H1 (cell line): ENCODE measurements around the gene PHF3. TPM values are rescaled to one million over a fixed set of nuclear protein-coding genes. Genes with fewer than 3 reads are reported as not detected.

ENCODE experiments used
- CTCF ChIA-PET: fragments of 300-600 bp; sonication (Branson Sonifier 250); formaldehyde crosslinking; loops from one replicate; lab custom pipeline; 2021; ENCODE audit not compliant: partially characterized antibody; lab: Charles Lee
- POLR2A ChIA-PET: fragments of 300-600 bp; sonication (Branson Sonifier 250); formaldehyde crosslinking; loops from one replicate; lab custom pipeline; 2021; ENCODE audit warnings: inconsistent platforms; ENCODE audit not compliant: partially characterized antibody; lab: Charles Lee
- DNase-seq, 2 experiments: peaks; one replicate each; pipeline versions ENCODE4 v3.0.0 to v3.0.0-alpha.2; 2010 to 2022; ENCODE audit warnings: low spot score in 2 of 2, low read depth in 1 of 2, mixed read lengths in 1 of 2
- FAIRE-seq: peaks from 2 replicates; lab custom pipeline; 2011; peaks lifted over from hg19 to GRCh38; lab: Jason Lieb, UNC
- H2AFZ ChIP-seq: 2 replicates; pipeline ENCODE4 v1.8.1; 2012; ENCODE audit warnings: low read length, inconsistent platforms
- H2AK5ac ChIP-seq: 2 replicates; pipeline ENCODE4 v1.6.1; 2013; ENCODE audit warnings: low read depth, low read length
- H2BK120ac ChIP-seq: replicated peaks from 2 replicates; pipeline ENCODE3; 2013; ENCODE audit warnings: low read depth, low read length, inconsistent platforms
- H2BK12ac ChIP-seq: 2 replicates; pipeline ENCODE4 v1.6.1; 2013; ENCODE audit warnings: low read depth, low read length
- H2BK15ac ChIP-seq: 2 replicates; pipeline ENCODE4 v1.6.1; 2013; ENCODE audit warnings: low read length
- H2BK20ac ChIP-seq: 2 replicates; pipeline ENCODE4 v1.6.1; 2013; ENCODE audit warnings: low read length
- H2BK5ac ChIP-seq: 2 replicates; pipeline ENCODE4 v1.6.1; 2013; ENCODE audit warnings: low read depth, low read length
- H3K14ac ChIP-seq: 2 replicates; pipeline ENCODE4 v1.6.1; 2013; ENCODE audit warnings: inconsistent platforms; ENCODE audit not compliant: insufficient read length
- H3K18ac ChIP-seq: 2 replicates; pipeline ENCODE4 v1.6.1; 2013; ENCODE audit warnings: low read length; ENCODE audit errors: extremely low read depth
- H3K23ac ChIP-seq: 2 replicates; pipeline ENCODE4 v1.6.1; 2013; ENCODE audit warnings: inconsistent platforms; ENCODE audit not compliant: insufficient read length
- H3K23me2 ChIP-seq: 2 replicates; pipeline ENCODE4 v1.6.1; 2013; ENCODE audit warnings: low read depth, low read length
- H3K27ac ChIP-seq: 2 replicates; pipeline ENCODE4 v1.6.1; 2011; ENCODE audit warnings: low read depth, low read length, inconsistent platforms
- H3K27me3 ChIP-seq, 4 experiments: replicated peaks in 1 of 4; 1 replicate in 1 of 4; 2 replicates in 3 of 4; pipeline versions ENCODE4 v1.6.1 to v1.8.1; 2011 to 2013; ENCODE audit warnings: low read length in 3 of 4, mild to moderate bottlenecking in 3 of 4, inconsistent platforms in 2 of 4, mixed read lengths in 2 of 4, moderate library complexity in 1 of 4; ENCODE audit not compliant: control insufficient read depth in 3 of 4, insufficient read depth in 3 of 4; ENCODE audit errors: extremely low read depth in 1 of 4
- H3K36me3 ChIP-seq, 4 experiments: 2 replicates each; pipeline versions ENCODE4 v1.6.1 to v1.8.1; 2011 to 2013; ENCODE audit warnings: mild to moderate bottlenecking in 4 of 4, low read length in 3 of 4, moderate library complexity in 2 of 4, control low read depth in 1 of 4, inconsistent platforms in 1 of 4; ENCODE audit not compliant: insufficient read depth in 4 of 4, control insufficient read depth in 2 of 4
- H3K4ac ChIP-seq: replicated peaks from 2 replicates; pipeline ENCODE3; 2013; ENCODE audit warnings: low read length, low read depth, mixed read lengths, inconsistent platforms; ENCODE audit not compliant: insufficient read length
- H3K4me1 ChIP-seq, 4 experiments: replicated peaks in 1 of 4; 1 replicate in 1 of 4; 2 replicates in 3 of 4; pipeline versions ENCODE4 v1.6.1 to v1.8.1; 2011 to 2013; ENCODE audit warnings: low read length in 3 of 4, inconsistent platforms in 2 of 4, mixed read lengths in 1 of 4; ENCODE audit not compliant: insufficient read depth in 4 of 4, control insufficient read depth in 3 of 4
- H3K4me2 ChIP-seq, 2 experiments: 2 replicates each; pipeline versions ENCODE4 v1.6.1 to v1.8.1; 2011 to 2013; ENCODE audit warnings: low read depth in 2 of 2, low read length in 2 of 2, control low read depth in 1 of 2, inconsistent platforms in 1 of 2, mild to moderate bottlenecking in 1 of 2; ENCODE audit not compliant: insufficient read depth in 1 of 2
- H3K4me3 ChIP-seq, 4 experiments: fragments of 200-600, 300-600 bp in 1 of 4; sonication (generic), shearing (Covaris generic), sonication (Bioruptor Twin) in 1 of 4; 2 replicates each; pipeline versions ENCODE4 v1.5.1 to v1.8.1; 2011 to 2016; ENCODE audit warnings: low read length in 4 of 4, low read depth in 3 of 4, control low read depth in 2 of 4, inconsistent platforms in 2 of 4, mild to moderate bottlenecking in 2 of 4, mixed read lengths in 1 of 4, moderate library complexity in 1 of 4; ENCODE audit not compliant: insufficient read depth in 2 of 4; ENCODE audit errors: extremely low read depth in 1 of 4
- H3K56ac ChIP-seq: replicated peaks from 2 replicates; pipeline ENCODE3; 2013; ENCODE audit warnings: low read depth, mild to moderate bottlenecking, mixed read lengths, low read length, inconsistent platforms; ENCODE audit not compliant: insufficient read length
- H3K79me1 ChIP-seq: 2 replicates; pipeline ENCODE4 v1.6.1; 2013; ENCODE audit warnings: low read depth, low read length, control low read depth
- H3K79me2 ChIP-seq, 2 experiments: 2 replicates each; pipeline versions ENCODE4 v1.6.1 to v1.8.1; 2012 to 2013; ENCODE audit warnings: low read length in 2 of 2, mild to moderate bottlenecking in 2 of 2, inconsistent platforms in 1 of 2; ENCODE audit not compliant: insufficient read depth in 2 of 2, control insufficient read depth in 1 of 2
- H3K9ac ChIP-seq, 4 experiments: replicated peaks in 1 of 4; 1 replicate in 1 of 4; 2 replicates in 3 of 4; pipeline versions ENCODE4 v1.6.1 to v1.8.1; 2011 to 2013; ENCODE audit warnings: low read depth in 3 of 4, low read length in 3 of 4, control low read depth in 2 of 4, mild to moderate bottlenecking in 2 of 4, moderate library complexity in 2 of 4, inconsistent platforms in 1 of 4; ENCODE audit errors: extremely low read depth in 1 of 4
- H3K9me3 ChIP-seq, 2 experiments: 2 replicates each; pipeline versions ENCODE4 v1.6.1 to v1.8.1; 2012 to 2013; ENCODE audit warnings: mild to moderate bottlenecking in 2 of 2, moderate library complexity in 2 of 2, control low read depth in 1 of 2, inconsistent platforms in 1 of 2, low read depth in 1 of 2, low read length in 1 of 2, mixed read lengths in 1 of 2; ENCODE audit not compliant: insufficient read depth in 2 of 2
- H4K20me1 ChIP-seq, 2 experiments: replicated peaks in 1 of 2; 2 replicates each; pipeline versions ENCODE3 to v1.8.1; 2011 to 2013; ENCODE audit warnings: inconsistent platforms in 2 of 2, low read length in 2 of 2, mild to moderate bottlenecking in 1 of 2; ENCODE audit not compliant: insufficient read depth in 2 of 2, control insufficient read depth in 1 of 2
- H4K5ac ChIP-seq: 2 replicates; pipeline ENCODE4 v1.6.1; 2013; ENCODE audit warnings: low read length, low read depth, mixed read lengths, inconsistent platforms; ENCODE audit not compliant: insufficient read length
- H4K8ac ChIP-seq: 2 replicates; pipeline ENCODE4 v1.8.0; 2013; ENCODE audit warnings: mild to moderate bottlenecking, moderate library complexity, low read length, inconsistent platforms; ENCODE audit not compliant: insufficient read depth; ENCODE audit errors: extremely low read depth
- H4K91ac ChIP-seq: replicated peaks from 2 replicates; pipeline ENCODE3; 2013; ENCODE audit warnings: low read length, mixed read lengths, inconsistent platforms; ENCODE audit not compliant: insufficient read length
- ASH2L ChIP-seq: fragments of 200-600, 300-600 bp; sonication (generic); IDR thresholded peaks from one replicate; pipeline ENCODE4 v1.7.1; 2017; ENCODE audit warnings: low read length
- CTBP2 ChIP-seq: IDR thresholded peaks from 2 replicates; pipeline ENCODE4 v1.7.0; 2011; ENCODE audit warnings: borderline replicate concordance, mild to moderate bottlenecking, moderate library complexity, mixed read lengths, low read length; ENCODE audit not compliant: insufficient read depth, insufficient read length
- EP300 ChIP-seq, 2 experiments: IDR thresholded peaks; 1 replicate in 1 of 2; 2 replicates in 1 of 2; pipeline ENCODE4 v1.6.1; 2011 to 2012; ENCODE audit warnings: low read depth in 2 of 2, low read length in 2 of 2, mild to moderate bottlenecking in 2 of 2, borderline replicate concordance in 1 of 2, inconsistent platforms in 1 of 2, moderate library complexity in 1 of 2
- KDM4A ChIP-seq: IDR thresholded peaks from one replicate; pipeline ENCODE4 v1.7.1; 2012; ENCODE audit warnings: low read depth, mild to moderate bottlenecking, moderate library complexity, low read length, inconsistent platforms; ENCODE audit not compliant: severe bottlenecking
- MAFK ChIP-seq: IDR thresholded peaks from 2 replicates; pipeline ENCODE4 v1.6.1; 2012; ENCODE audit warnings: low read depth, mild to moderate bottlenecking, improper control_type of control experiment, low read length
- NANOG ChIP-seq: IDR thresholded peaks from 2 replicates; pipeline ENCODE4 v1.6.1; 2011; ENCODE audit warnings: low read length, low read depth, mild to moderate bottlenecking, inconsistent platforms; ENCODE audit not compliant: insufficient read depth, poor library complexity, severe bottlenecking
- RNF2 ChIP-seq: fragments of 200-900, 300-1000 bp; sonication (generic); IDR thresholded peaks from 2 replicates; pipeline ENCODE4 v1.7.1; 2016; ENCODE audit warnings: borderline replicate concordance, low read depth, mild to moderate bottlenecking, antibody characterized with exemption, low read length; ENCODE audit not compliant: poor library complexity, severe bottlenecking; ENCODE audit errors: missing control alignments
- SP2 ChIP-seq: IDR thresholded peaks from 2 replicates; pipeline ENCODE4 v1.6.1; 2012; ENCODE audit warnings: mild to moderate bottlenecking, low read length, inconsistent platforms
- SUZ12 ChIP-seq: fragments of 200-600 bp; sonication (generic); IDR thresholded peaks from 2 replicates; pipeline ENCODE4 v1.6.1; 2012; ENCODE audit warnings: mild to moderate bottlenecking, inconsistent platforms, low read length, moderate library complexity, mixed read lengths
- TCF12 ChIP-seq: IDR thresholded peaks from 2 replicates; pipeline ENCODE4 v1.6.1; 2011; ENCODE audit warnings: low read depth, mild to moderate bottlenecking, low read length
- ZNF274 ChIP-seq: IDR thresholded peaks from 2 replicates; pipeline ENCODE4 v1.7.0; 2012; ENCODE audit warnings: low read length, borderline replicate concordance; ENCODE audit errors: extremely low read depth
- WGBS, 2 experiments: shearing (Covaris generic) in 1 of 2; methylation state at CpG; one replicate each; pipeline versions ENCODE4 v1.1.6 to v1.1.7; 2013 to 2015; ENCODE audit warnings: low lambda C conversion rate in 2 of 2, mixed read lengths in 2 of 2, inconsistent platforms in 1 of 2, low coverage in 1 of 2, missing lambda C conversion rate in 1 of 2; ENCODE audit not compliant: insufficient replicate concordance in 2 of 2, insufficient coverage in 1 of 2, insufficient read length in 1 of 2; ENCODE audit errors: extremely low coverage in 1 of 2, missing lambda C conversion rate in 1 of 2; 5-methylcytosine and 5-hydroxymethylcytosine counted together
- polyA plus RNA-seq, 7 experiments: library from polyadenylated mRNA; depleted of rRNA in 3 of 7; stranded (reverse) in 5 of 7; unstranded in 2 of 7; fragments of >200 nt in 5 of 7; fragments of 200-250 nt in 2 of 7; gene quantifications; 1 replicate in 5 of 7; 2 replicates in 1 of 7; 4 replicates in 1 of 7; pipeline versions ENCODE4 v1.2.1 to v1.2.3, GENCODE V29; 2011 to 2013; ENCODE audit warnings: missing spikeins in 2 of 7, mixed read lengths in 2 of 7
- total RNA-seq: library from RNA; stranded (reverse); fragmentation: NEBNext Ultra II Directional; extraction: Animal tissue kit (Norgen Biotek cat#: 25700); gene quantifications from 2 replicates; pipeline ENCODE4 v1.2.1, GENCODE V29; 2021

PHF3 gene
- total and polyA plus RNA-seq, 2 of the 8 experiments (the other 6 are each of a cell fraction or from before 2014, with no cell fraction given): 10.1 to 69.3 TPM

- Histone ChIP-seq H2AK5ac (no peak overlapping the region), H4K91ac (no peak overlapping the region), H3K18ac (no peak overlapping the region; the same call in 1 of the 2 replicates), H3K79me1 (no peaks in the 10 kb centered on the region), H3K9me3 (no peaks in the 10 kb centered on the region), H3K23me2 (peaks cover 3% of the 10 kb centered on the region; the same call in 1 of the 2 replicates), H3K4me2 (peak overlapping the region; percentile 80 to 89), H2BK15ac (no peak overlapping the region), H3K36me3 (no peaks in the 10 kb centered on the region; a peak in 1 of 8 replicates), H4K5ac (peak overlapping the region; percentile 78), H2BK5ac (peak overlapping the region; percentile 93), H3K14ac (no peak overlapping the region), H3K23ac (no peak overlapping the region), H3K4me1 (peaks cover 2 to 5% (median 4%) of the 10 kb centered on the region in 4 experiments; a peak in 4 of 7 replicates), H4K20me1 (peaks cover 10 to 15% of the 10 kb centered on the region in 2 experiments), H3K4ac (no peak overlapping the region), H3K27me3 (peaks cover 0 to 12% (median 4%) of the 10 kb centered on the region in 4 experiments; a peak in 4 of 7 replicates), H2BK20ac (no peak overlapping the region), H2BK12ac (peak overlapping the region; percentile 40; the same call in 1 of the 2 replicates), H3K9ac (peak overlapping the region; percentile 93 to 98 (median 95)), H3K56ac (peak overlapping the region; percentile 95), H2BK120ac (no peak overlapping the region), H3K4me3 (peak overlapping the region; percentile 85 to 95 (median 92)), H4K8ac (peak overlapping the region; percentile 99), H3K27ac (peak overlapping the region; percentile 96), H2AFZ (no peak overlapping the region), H3K79me2 (peaks cover 32 to 54% of the 10 kb centered on the region in 2 experiments)
- DNase-seq (no peak), FAIRE-seq (no peak)
- 1% methylated on average over 17 of the region's 23 CpGs; no CpG with 5 or more reads in 1 of the 2 experiments for WGBS, 2 experiments
- POLR2A ChIA-PET: interaction anchor here (1.0 to 4.3 kb wide), 12 partner anchors 10 to 66 kb away, joined by 4 to 27 read pairs (median 5); no protein-coding TSS in a partner anchor
- CTCF ChIA-PET: interaction anchor here (1.0 to 1.9 kb wide), 2 partner anchors 9 to 284 kb away, joined by 3 to 5 read pairs; no protein-coding TSS in a partner anchor
- TF ChIP-seq TCF12 (no peak), CTBP2 (no peak), SUZ12 (no peak), ASH2L (no peak), MAFK (no peak), ZNF274 (no peak), KDM4A (no peak), RNF2 (no peak), EP300 (IDR thresholded peaks at IDR 0.05; ENCODE audit: borderline replicate concordance in 1 of 2, low read depth in 2 of 2, low read length in 2 of 2) (no peak), SP2 (no peak), NANOG (no peak)
These were observed 968 bp downstream of the PHF3 start for GRCh38 chr6:63636518-63637021.
